Effector memory CD4-positive, alpha-beta T cell (primary cell): ENCODE measurements around the gene VASH2.

Source experiments
- DNase-seq, 3 donors: peaks; one replicate each; pipeline ENCODE4 v3.0.0-alpha.2; 2020
- H3K27ac ChIP-seq: 2 replicates; pipeline ENCODE4 v1.7.0; 2013; ENCODE audit warnings: mild to moderate bottlenecking, low read length, moderate library complexity; ENCODE audit not compliant: insufficient read depth, poor library complexity, severe bottlenecking
- H3K27me3 ChIP-seq: replicated peaks from 2 replicates; pipeline ENCODE4 v1.7.0; 2013; ENCODE audit warnings: mild to moderate bottlenecking, low read length; ENCODE audit not compliant: insufficient read depth, control insufficient read depth, poor library complexity, severe bottlenecking
- H3K36me3 ChIP-seq: 2 replicates; pipeline ENCODE4 v1.7.0; 2013; ENCODE audit warnings: mild to moderate bottlenecking, low read length, moderate library complexity; ENCODE audit not compliant: control insufficient read depth, insufficient read depth
- H3K4me1 ChIP-seq: 2 replicates; pipeline ENCODE4 v1.7.0; 2013; ENCODE audit warnings: low read length, mild to moderate bottlenecking; ENCODE audit not compliant: control insufficient read depth, insufficient read depth, poor library complexity, severe bottlenecking
- H3K4me3 ChIP-seq: 2 replicates; pipeline ENCODE4 v1.7.0; 2013; ENCODE audit warnings: low read length, low read depth, mild to moderate bottlenecking; ENCODE audit not compliant: insufficient read depth, poor library complexity, severe bottlenecking
- H3K9me3 ChIP-seq: 2 replicates; pipeline ENCODE4 v1.7.0; 2013; ENCODE audit warnings: mild to moderate bottlenecking, low read length, moderate library complexity; ENCODE audit not compliant: control insufficient read depth

The VASH2 gene

DNA sequence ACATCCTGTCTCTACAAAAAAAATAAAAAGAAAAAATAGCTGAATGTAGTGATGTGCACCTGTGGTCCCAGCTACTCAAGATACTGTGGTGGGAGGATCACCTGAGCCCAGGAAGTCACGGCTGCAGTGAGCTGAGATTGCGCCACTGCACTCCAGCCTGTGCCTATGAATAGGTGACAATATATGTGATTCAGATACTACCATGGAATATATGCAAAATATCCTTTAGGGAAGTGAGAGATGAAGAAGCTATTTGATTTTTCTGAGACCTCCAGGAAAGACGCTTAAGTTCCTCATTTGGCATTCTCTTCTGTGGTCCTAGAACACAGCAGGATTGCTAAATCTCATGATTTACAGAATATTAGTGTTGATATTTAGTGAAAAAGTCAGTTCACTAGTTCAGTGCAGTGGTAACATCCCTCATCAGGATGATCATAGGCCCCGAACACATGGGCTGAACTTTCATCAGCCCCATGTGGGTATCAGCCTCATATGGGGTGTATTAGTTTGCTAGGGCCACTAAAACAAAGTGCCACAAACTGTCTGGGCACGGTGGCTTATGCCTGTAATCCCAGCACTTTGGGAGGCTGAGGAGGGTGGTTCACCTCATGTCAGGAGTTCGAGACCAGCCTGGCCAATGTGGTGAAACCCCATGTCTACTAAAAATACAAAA is 6.0 kb upstream of the VASH2 start:
- H3K4me1 ChIP-seq: no peaks in the 10 kb centered on the region
- H3K27me3 ChIP-seq: no peaks in the 10 kb centered on the region
- H3K4me3 ChIP-seq: no peak overlapping the region
- no peaks in the 10 kb centered on the region for H3K36me3 ChIP-seq
- H3K27ac ChIP-seq: no peak overlapping the region
- no peak for DNase-seq
- no peaks in the 10 kb centered on the region for H3K9me3 ChIP-seq

GRCh38 chr1:212945056-212945455 is 5.3 kb upstream of the VASH2 start:
- Histone ChIP-seq H3K27ac (no peak overlapping the region), H3K9me3 (no peaks in the 10 kb centered on the region), H3K27me3 (no peaks in the 10 kb centered on the region), H3K4me1 (no peaks in the 10 kb centered on the region), H3K36me3 (no peaks in the 10 kb centered on the region), H3K4me3 (no peak overlapping the region)
- DNase-seq: no peak

GRCh38 chr1:212945463-212946160 is 4.7 kb upstream of the VASH2 start:
- no peak overlapping the region for H3K27ac ChIP-seq
- H3K4me1 ChIP-seq: peaks cover 1% of the 10 kb centered on the region
- no peaks in the 10 kb centered on the region for H3K36me3 ChIP-seq
- H3K4me3 ChIP-seq: no peak overlapping the region
- no peak for DNase-seq
- H3K27me3 ChIP-seq: no peaks in the 10 kb centered on the region
- H3K9me3 ChIP-seq: no peaks in the 10 kb centered on the region

DNA sequence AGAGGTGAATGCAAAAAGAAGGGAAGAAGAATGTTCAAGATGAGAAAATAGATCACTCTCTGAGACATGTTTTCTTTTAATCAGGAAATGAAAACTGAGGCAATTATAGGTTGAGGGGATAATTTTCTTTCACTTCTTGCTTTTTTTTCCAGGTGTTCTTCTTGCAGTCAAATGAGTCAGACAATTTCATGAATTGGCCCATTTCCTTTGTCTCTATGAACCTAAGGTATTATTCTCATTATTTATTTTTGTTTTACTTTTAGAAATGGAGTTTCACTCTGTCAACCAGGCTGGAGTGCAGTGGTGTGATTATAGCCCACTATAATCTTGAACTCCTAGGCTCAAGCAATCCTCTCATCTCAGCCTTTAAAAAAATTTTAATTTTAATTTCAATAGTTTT is 3.5 kb upstream of the VASH2 start:
- Histone ChIP-seq H3K4me3 (no peak overlapping the region), H3K9me3 (no peaks in the 10 kb centered on the region), H3K4me1 (peaks cover 9% of the 10 kb centered on the region), H3K27ac (no peak overlapping the region), H3K27me3 (peaks cover 5% of the 10 kb centered on the region), H3K36me3 (no peaks in the 10 kb centered on the region)
- no peak for DNase-seq

DNA sequence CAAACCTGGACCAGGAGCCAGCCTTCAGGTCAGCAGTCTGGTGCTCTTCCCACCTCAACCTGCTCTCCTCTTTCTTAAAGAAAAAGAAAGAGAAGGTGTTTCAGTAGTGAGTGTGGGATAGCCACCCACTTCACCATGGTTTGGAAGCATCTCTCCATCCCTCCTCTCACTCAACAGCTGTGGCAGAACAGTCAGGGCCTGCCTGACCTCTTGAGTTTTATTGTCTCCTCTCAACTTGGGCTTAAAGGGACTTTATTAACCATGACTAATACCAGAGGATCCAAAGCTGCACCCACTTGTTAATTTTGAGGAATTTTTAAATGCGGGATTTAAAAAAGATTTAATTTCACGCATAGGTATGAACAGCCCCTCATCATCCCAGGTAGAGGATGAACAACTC is 570 bp upstream of the VASH2 start:
- Histone ChIP-seq H3K9me3 (no peaks in the 10 kb centered on the region), H3K4me3 (peak overlapping the region; percentile 49), H3K27ac (no peak overlapping the region), H3K4me1 (peaks cover 9% of the 10 kb centered on the region), H3K36me3 (no peaks in the 10 kb centered on the region), H3K27me3 (peaks cover 6% of the 10 kb centered on the region)
- DNase-seq: no peak

GRCh38 chr1:212951126-212951946 is 995 bp downstream of the VASH2 start:
- peak overlapping the region; percentile 22 for H3K4me3 ChIP-seq
- peaks cover 6% of the 10 kb centered on the region for H3K27me3 ChIP-seq
- no peak for DNase-seq
- H3K4me1 ChIP-seq: peaks cover 9% of the 10 kb centered on the region
- H3K27ac ChIP-seq: no peak overlapping the region
- H3K9me3 ChIP-seq: no peaks in the 10 kb centered on the region
- H3K36me3 ChIP-seq: no peaks in the 10 kb centered on the region

GRCh38 chr1:212951947-212952640 is 1.8 kb downstream of the VASH2 start:
- H3K36me3 ChIP-seq: no peaks in the 10 kb centered on the region
- no peaks in the 10 kb centered on the region for H3K9me3 ChIP-seq
- DNase-seq: no peak
- peaks cover 6% of the 10 kb centered on the region for H3K27me3 ChIP-seq
- H3K4me1 ChIP-seq: peaks cover 9% of the 10 kb centered on the region
- no peak overlapping the region for H3K27ac ChIP-seq
- no peak overlapping the region for H3K4me3 ChIP-seq

- no peak for DNase-seq
- no peaks in the 10 kb centered on the region for H3K36me3 ChIP-seq
Observed at GRCh38 chr1:212952641-212952976, 2.3 kb downstream of the VASH2 start.

DNA sequence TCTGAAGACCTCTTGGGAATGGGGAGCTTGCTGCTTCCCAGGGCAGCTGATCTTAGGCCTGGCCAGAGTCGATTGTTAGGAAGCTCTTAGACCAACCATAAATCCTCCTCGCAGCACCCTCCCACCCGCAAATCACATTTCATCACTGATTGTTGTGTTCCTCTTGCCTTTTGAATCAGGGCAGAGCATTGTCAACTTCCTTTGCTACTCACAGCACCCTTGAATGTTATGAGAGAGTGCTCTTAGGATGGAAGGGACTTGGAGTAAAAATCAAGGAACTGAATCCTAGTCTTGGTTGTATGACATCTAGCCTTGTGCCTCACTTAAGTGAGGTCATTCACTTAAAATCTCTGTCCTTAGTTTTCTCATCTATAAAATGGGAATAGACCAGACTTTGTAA is 3.0 kb downstream of the VASH2 start:
- DNase-seq: no peak
- no peaks in the 10 kb centered on the region for H3K9me3 ChIP-seq
- H3K4me3 ChIP-seq: no peak overlapping the region
- H3K36me3 ChIP-seq: no peaks in the 10 kb centered on the region
- H3K4me1 ChIP-seq: peaks cover 9% of the 10 kb centered on the region
- H3K27ac ChIP-seq: no peak overlapping the region
- H3K27me3 ChIP-seq: peaks cover 6% of the 10 kb centered on the region

More at GRCh38 chr1:212952641-212952976, 2.3 kb downstream of the VASH2 start:
- Histone ChIP-seq H3K4me1 (peaks cover 9% of the 10 kb centered on the region), H3K4me3 (no peak overlapping the region), H3K9me3 (no peaks in the 10 kb centered on the region), H3K27ac (no peak overlapping the region), H3K27me3 (peaks cover 6% of the 10 kb centered on the region)
